ENCODE results near the gene GNAZ.

GNAZ gene

DNA sequence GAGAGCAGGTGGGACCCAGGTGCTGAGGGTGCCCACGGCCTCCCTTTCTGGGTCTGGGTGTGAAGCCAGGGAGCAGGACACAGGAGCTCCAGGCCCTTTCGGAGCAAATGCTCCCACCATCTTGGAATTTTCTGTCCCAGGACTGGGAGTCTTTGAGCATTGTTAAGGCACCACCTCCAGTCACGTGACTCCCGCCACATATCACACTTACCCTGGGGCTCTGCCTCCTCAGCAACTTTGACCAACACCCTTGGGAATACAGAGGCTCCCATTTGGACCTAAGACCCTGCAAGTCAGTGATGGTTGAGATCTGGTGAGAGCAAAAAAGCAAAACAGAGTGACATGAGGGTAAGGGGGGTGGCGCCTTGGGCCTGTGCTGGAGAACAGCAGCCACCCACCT is 35.6 kb downstream of the GNAZ start:
- no peak for DNase-seq (ENCODE audit: low read depth in 1 of 2, low spot score in 1 of 2)

DNA sequence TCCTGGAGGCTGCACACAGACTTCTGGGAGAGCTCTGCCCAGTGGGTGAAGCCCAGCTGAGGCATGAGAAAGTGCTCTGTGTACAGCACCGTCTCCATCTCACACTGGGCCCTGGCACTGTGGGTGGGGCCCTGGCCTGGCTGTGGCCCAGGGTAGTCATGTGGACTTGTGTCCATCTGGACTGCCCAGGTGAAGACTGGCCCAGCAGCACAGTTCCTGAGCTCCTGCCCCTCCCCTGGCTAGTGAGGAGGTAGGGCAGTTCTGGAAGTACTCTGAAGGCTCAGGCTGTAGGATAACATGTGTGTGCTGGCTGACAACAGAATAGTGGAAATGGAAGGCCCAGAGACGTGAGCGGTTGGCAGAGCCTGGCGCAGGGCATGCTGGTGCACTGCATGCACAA is 36.0 kb downstream of the GNAZ start:
- no peak for DNase-seq (ENCODE audit: low read depth in 1 of 2, low spot score in 1 of 2)

DNA sequence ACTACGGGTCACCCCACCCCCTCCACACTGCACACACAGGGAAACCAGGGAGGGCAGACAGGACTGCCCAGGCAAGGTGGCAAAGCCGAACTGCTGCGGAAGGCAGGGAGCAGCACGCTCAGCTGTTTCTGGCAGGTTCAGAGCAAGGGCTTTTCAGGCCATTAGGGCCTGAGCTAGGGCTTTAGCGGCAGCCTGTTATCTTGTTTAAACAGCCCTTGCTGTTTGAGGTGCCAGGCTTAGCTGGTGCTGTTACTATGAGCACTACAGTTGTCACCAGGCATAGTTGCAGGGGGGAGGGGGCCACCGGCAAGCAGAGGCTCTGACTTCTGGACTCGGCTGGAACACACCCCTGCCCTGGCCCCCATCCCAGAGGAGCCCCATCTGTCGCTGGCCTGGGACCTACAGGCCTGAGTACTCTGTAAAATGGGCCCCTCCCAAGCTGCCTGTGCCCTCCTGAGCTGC is 36.6 kb downstream of the GNAZ start:
- DNase-seq (ENCODE audit: low read depth in 1 of 2, low spot score in 1 of 2), result no peak

DNA sequence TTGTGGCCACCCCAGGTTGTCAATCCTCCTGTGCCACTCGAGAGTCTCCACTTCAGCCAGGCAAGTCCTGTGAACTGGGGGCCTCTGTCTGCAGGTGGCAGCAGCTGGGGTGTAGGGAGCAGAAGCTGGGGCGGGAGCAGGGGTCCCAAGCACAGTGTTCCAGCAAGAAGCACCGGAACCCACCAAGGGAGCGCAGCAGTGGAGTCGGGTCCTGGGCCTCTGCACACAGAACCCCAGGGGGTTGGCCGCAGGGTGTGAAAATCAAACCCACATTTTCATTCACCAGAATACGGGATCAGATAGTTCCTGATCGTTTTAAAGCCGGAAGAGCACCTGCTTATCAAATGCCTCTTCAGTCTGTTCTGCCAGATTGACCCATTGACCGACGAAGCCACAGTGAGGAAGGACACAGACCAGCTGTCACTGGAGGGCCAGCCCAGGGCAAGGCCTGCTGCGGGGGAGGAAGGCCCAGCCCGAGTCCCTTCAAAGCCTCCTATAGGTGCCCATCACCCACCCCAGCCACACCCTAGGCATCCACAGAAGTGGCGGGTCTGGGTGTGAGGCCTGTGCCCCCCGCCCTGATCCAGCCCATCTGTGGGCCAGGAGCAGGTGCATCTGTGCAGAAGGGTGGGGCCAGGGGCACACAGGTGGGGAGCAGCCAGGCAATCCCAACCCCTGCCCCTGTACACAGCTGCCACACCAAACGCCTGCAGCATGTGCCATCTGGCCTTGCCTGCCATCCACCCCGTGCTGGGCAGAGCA is 37.3 kb downstream of the GNAZ start:
- no peak for DNase-seq (ENCODE audit: low read depth in 1 of 2, low spot score in 1 of 2)

DNA sequence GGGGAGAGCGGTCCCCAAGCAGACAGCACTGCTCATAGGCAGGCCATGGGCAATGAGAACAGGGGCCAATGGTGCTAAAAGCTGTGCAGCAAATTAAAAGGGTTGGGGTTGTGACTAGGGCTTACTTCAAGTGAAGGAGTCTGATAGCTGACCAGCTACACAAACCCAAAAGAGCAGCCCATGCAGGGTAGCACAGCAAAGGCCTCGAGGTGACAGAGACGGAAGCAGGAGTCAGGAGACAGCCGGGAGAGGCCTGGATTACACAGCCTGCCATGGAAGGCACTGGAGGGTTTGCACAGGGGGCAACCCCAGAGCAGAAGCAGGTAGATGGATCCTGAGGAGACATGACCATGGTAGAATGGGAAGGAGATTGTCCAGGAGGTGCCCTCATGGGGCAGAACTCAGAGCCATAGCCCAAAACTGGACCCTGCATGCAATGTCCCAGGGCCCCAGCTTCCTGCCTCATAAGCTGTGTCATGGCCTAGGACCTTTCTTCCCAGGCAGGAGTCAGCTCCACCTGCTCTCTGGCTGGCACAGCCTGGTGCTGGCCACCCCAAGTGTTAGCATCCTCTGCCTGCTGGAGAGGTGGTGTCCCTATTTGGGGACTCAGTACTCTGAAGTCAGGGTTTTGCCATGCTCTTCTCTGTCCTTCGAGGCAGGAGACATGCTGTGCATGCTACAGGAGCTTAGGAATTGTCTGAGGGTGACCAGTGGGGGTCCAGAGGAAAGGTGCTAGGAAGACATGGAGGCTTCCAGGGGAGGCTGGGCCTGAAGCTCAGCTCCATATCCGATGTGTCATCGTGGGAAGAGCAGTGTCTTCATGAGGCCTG is 38.1 kb downstream of the GNAZ start:
- DNase-seq (ENCODE audit: low read depth in 1 of 2, low spot score in 1 of 2), result no peak

DNA sequence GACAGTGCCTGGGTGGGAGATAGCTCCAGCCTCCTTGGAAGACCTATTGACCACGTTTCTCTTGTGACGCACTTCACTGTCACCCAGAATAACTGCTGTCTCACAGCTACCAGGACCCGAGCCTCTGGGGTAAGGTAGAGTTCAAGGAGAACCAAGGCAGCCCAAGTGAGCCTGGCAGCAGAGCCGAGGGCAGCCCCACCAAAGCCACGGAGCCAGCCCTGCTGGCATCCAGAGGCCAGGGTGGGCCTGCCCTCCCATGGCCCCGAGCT is 38.7 kb downstream of the GNAZ start:
- DNase-seq (ENCODE audit: low read depth in 1 of 2, low spot score in 1 of 2), result no peak

DNA sequence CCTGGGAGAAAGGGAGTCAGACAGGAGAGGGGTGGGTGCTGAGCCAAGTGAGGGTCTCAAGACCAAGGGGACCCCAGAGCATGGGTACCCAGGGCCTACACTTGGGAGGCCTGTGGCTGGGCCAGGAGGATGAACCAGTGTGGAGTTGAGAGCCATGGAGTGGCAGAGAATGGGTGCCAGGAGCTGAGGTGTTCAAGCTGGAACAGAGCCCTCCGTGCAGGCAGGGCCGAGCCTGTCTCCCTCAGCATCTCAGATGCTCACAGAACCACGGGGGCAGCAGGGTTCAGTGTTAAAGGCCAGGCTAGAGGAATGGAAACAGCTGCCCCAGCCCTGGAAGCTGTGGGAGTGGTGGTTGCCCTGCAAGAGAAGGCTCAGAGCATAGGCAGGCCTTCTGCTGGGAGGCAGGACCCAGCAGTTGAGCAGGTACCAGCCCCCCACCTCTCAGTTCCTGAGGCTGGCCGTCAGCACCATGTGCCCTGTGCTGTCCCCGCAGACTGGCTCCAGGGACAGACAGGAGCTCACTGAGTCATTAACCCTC is 39.2 kb downstream of the GNAZ start:
- no peak for DNase-seq (ENCODE audit: low read depth in 1 of 2, low spot score in 1 of 2)

DNA sequence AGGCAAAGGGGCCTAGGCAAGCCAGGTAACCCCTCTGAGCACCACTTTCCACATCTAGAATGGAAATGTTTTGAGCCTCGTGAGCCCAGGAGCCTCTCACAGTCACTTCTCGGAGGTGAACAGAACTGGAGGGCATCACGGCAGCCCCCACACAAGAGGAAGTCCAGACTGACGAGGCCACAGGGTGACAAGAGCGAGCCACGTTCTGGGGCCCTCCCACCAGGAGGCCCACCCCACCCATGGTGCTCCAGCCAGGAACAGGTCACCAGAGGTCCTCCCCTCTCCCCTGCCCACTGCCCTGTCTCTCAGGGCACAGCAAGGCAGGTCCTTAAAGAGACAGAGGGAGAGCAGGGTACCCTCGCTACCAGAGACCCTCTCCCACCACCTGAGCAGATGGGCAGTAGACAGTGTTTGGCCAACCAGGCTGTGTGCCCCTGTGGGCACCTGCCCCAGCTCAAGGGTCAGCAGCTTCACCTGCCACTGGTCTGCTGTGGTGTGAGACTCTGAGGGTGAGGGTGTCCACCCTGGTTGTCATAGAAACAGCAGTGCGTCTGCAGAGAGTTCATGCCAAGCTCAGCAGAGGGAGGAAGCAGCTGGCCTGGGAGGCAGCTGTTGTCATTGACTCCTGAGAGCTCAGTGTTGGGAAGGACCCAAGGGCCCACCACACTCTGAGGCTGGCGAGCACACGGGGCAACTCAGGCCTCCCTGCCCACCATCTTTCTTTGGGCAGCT is 40.0 kb downstream of the GNAZ start:
- DNase-seq (ENCODE audit: low read depth in 1 of 2, low spot score in 1 of 2), result no peak

DNA sequence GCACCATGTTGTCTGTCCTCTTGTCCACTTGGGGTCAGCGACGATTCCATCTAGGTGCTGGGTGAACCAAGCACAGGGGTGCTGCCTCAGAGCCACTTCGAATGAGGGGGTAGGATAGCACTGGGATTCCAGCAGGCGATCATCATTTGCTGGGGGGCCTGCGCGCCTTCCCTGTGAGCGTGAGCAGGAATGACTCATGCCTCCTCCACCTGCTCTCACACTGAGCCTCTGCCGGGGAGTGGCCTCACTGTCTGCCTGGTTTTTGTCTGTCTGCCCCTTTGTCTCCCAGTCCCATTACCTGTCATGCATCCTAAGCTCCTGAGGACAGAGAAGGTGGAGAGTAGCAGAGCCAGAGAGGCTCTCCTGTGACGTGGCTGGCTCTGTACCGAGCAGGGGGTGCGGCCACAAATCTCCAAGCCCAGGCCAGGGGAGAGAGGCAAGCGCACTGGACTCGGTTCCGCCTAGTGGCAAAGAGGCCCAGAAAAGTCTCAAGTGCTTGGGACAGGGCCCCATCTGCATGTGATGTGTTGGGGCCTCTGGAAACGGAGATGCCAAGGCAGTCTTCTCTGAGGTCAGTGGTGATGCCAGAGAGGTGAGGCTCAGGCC is 40.7 kb downstream of the GNAZ start:
- DNase-seq (ENCODE audit: low read depth in 1 of 2, low spot score in 1 of 2), result no peak

DNA sequence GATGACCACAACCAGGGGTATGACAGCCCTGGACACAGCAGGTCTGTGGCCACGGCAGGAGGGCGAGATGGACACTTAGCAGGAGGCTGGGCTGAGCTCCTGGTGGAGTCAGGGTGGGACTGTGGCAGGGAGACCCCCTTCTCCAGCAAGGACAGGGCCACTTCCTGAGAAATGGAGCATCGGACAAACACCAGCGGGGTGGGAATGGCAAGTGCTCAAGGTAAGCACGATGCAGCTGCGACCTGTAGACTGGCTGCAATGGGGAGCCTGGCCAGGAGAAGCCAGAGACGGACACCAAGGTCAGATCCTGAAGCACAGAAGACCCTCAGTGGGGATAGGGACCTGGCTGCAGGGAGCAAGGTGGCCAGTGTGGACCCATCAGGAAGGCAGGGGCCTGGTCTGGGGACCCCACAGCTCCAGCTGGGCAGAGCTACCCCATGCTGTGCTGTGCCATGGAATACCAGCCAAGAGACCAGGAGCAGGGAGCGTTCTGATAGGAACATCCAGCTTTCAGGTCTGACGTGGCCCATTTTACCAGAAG is 42.2 kb downstream of the GNAZ start:
- DNase-seq (ENCODE audit: low read depth in 1 of 2, low spot score in 1 of 2), result no peak

DNA sequence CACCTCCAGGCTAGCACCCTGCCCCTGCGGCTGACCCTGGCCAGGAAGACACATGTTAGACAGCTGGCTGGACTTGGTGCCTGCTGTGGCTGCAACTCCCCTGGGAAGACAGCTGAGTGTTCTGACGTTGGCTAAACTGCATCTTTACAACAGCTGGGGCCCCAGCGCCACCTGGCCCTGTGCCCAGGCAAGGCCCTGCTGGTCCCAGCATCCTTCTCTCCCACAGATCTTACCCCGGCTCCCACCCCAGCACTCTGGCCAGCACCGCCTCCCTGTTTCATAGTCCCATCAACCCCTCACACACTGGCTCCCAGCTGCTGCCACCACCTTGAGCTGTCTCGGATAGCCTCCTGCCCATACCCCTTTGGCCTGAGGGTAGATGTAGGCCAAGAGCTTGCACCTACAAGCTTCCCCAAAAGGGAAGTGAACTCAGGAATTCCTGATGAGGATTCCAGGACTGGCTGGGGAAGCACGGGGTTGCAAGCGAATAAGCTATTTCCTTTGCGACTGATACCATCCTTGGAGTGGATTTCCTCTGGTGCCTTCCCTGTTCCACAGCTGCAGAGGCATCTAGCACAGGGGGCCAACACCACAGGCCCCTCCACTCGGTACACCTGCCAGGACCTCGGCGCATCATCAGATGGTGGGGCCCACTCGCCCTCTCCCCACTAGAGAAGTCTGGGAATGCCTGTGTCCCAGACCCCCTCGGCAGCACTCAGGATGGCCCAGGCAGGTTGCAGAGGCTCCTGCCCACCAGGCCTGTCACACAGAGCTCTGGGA is 42.9 kb downstream of the GNAZ start:
- no peak for DNase-seq (ENCODE audit: low read depth in 1 of 2, low spot score in 1 of 2)

DNA sequence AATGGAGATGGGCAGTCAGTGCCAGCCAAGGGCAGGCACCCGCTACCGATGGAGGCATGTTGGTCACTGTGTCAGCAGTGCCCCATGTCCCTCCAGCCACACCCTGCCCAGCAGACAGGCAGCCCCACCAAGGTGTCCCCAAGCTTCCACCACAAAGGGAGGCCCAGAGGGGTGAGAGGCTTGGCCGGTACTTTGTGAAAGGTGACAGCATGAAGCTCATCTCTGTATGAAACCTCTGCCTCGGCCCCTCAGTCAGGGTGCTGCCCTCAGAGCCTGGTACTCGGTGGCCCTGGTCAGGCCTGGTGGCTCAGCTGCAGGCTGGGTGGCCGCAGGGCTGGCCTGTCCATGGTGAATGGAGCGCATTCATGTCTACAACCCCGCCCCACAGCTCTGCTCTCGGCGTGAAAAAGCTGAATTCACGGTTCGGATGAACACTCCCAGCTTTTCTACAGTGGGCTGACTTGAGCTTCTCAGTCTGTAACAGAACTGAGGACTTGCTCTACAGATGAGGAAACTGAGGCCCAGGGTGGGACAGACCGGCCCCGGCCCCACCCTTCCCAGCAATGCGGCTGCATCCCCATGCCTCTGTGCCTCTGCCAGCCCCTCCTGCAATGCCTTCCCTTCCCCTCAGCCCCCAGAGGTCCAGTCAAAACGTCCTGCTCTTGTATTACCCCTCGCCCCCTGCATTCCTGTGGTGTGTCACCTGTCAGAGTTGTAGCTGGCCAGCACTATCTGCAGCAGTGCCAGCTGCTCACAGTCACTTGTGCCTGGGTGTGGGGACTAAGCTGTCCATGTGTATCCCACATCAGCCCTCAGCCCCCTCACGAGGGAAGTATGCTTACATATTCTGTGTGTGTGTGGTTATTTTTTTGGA is 43.8 kb downstream of the GNAZ start:
- no peak for DNase-seq (ENCODE audit: low read depth in 1 of 2, low spot score in 1 of 2)

DNA sequence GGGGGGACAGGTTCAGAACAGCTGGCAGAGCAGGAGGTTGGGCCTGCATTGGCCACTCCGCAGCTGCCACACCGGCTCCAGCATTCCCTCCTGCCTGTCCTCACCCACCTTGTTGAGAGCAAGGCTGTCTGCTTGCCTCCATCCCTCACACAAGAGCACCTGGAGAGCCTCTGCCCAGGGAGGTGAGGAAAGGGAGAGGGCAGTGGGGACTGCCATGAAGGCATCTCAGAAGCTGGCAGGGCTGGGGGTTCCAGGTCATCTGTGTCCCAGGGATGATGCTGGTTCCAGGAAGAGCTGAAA is 44.4 kb downstream of the GNAZ start:
- no peak for DNase-seq (ENCODE audit: low read depth in 1 of 2, low spot score in 1 of 2)

DNA sequence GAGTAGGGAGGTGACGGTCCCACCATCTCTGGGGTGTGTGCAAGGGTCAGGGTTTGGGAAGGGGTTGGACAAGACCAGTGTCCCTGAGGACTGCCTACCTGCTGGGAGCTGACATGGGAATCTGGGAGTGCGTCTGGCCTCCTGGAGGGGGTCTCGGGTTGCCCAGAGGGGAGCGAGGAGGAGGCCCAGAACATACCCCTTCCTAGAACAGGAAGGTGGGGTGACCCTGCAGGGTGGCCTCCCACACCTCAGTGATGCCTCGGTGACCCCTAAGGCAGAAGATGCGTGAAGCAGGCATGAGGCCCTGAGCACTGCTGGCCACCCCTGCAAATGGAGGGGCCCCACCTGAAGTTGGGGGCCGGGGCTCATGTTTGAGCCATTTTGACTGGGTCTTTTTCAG is 45.0 kb downstream of the GNAZ start:
- no peak for DNase-seq (ENCODE audit: low read depth in 1 of 2, low spot score in 1 of 2)

DNA sequence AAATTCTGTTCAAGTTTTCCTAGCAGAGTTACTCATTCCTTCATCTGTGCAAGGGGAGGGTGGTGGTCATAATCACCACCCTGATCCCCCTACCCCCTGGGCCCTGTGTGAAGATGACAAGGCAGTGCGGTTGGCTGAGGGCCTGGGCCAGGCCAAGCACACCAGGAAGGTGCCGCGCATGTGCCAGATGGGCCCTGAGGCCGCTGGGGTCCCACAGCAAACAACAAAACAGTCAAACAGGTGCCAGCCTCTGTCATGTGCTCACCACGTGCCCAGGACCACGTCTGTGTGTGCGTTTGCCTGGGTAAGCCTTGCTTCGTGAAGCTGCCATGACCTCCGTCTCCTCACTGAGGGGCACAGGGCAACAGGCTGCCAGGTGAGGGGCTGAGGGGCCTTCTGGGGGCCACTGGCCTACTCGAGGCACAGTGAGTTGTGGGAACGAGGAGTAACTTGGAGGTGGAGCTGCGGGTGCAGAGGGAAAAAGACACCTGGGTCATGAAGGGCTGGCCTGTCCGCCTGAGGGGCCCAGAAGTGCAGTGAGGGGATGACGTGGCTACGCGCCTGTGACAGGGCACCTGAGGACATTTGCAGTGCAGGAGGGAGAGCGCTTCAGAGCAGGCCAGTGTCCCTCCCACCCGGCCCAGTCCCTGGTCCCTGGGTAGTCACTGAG is 45.6 kb downstream of the GNAZ start:
- DNase-seq (ENCODE audit: low read depth in 1 of 2, low spot score in 1 of 2), result no peak

DNA sequence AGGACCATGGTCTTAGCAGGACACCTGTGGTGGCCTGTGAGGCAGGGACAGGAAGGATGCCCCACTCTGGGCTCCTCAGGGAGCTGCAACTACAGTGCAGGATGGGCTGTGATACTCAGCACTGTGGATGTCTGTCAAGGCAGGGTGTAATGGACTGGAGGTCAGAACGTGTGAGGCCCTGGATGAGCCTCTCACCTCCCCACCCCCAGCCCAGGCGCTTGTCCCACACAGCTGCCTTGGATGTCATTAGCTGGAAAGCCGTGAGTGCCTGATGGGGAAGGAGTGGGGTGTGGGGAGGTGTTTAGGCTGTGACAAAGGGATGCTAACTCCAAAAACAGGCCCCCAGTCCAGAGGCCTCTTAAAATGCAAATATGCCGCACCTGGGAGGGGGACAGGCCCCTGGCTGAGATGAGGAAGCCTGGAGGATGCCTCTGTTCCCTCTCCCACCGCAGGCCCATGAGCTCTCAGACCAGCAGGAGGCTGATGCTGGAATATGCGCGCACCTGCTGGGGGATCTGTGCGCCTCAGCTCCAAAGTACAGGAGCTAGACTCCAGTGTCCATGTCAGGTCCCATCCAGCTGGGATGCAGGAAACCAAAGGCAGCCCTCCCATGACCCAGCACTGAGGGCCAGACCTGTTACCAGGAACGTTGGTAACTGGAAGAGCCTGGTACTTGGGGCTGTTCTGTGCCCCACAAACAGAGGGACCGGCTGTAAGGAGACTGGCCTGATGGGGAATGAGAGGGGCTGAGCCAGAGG is 46.4 kb downstream of the GNAZ start:
- DNase-seq (ENCODE audit: low read depth in 1 of 2, low spot score in 1 of 2), result no peak

DNA sequence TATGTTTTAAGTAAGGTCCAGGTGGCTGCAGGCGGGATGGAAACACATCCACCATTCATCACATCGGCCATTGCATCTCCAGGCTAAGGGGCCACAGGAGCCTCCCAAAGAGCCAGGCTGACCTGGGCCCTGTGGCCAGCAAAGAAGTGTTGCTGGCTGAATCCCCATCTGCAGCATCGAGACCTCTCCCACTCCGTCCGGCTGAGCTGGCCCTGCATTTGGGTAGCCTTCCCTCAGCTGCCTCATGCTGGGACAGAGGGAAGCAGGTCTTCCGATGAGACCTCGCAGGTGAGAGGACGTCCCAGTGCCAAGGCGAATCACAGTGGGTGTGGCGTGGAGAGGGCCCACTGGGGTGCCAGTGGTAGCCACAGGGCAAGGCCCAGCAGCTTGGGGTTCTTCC is 47.0 kb downstream of the GNAZ start:
- no peak for DNase-seq (ENCODE audit: low read depth in 1 of 2, low spot score in 1 of 2)

DNA sequence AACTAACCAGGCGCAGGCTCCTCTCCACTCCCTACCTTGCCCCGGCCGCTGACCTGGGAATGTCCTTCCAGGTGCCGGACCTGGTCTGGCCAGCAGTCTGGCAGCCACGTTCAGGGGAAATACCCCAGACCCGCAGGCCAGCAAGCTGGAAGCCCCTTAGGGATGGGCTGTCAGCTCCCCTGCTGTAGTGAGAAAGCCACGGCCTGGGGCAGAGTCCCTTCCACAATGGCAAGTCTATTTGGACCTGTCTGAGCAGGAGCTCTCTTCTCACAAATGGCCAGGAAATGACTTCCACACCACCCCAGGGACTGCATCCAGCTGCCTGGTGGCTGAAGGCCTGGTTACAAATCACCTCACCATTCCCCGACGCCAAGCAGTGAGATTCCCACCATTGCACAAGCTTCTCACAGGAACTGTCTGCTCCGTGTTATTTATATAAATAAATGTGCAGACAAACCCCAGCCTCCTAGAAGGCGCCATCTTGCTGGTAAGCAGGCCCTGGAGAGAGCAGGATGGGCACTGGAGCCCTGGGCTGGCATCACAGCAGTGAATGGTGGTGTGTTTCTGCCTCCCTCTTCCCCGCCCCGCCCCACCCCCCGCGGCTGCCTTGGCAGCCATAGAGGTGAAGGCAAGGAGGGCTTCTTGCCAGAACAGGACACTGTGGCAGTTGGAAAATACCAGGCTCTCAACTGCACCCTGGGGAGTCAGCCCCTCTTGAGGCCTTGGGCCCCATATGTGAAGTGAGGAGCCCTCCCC is 47.8 kb downstream of the GNAZ start:
- no peak for DNase-seq (ENCODE audit: low read depth in 1 of 2, low spot score in 1 of 2)
